Testis (tissue), 2 donors: ENCODE results near the gene PLA2G4F.

Experiments used
- POLR2A ChIP-seq: fragments of 450-650 bp; IDR thresholded peaks from one replicate; pipeline ENCODE4 v1.6.1; 2017; ENCODE audit warnings: antibody characterized with exemption, mild to moderate bottlenecking, moderate library complexity
- TF ChIP-seq, protein P1 (sequence below), 3 experiments: fragments of 450-650 bp in 2 of 3; fragments of 200-600 bp in 1 of 3; sonication (generic) in 1 of 3; IDR thresholded peaks; one replicate each; pipeline ENCODE4 v1.5.1; 2016 to 2019; ENCODE audit warnings: antibody characterized with exemption in 3 of 3, mild to moderate bottlenecking in 2 of 3, moderate library complexity in 1 of 3

DNA sequence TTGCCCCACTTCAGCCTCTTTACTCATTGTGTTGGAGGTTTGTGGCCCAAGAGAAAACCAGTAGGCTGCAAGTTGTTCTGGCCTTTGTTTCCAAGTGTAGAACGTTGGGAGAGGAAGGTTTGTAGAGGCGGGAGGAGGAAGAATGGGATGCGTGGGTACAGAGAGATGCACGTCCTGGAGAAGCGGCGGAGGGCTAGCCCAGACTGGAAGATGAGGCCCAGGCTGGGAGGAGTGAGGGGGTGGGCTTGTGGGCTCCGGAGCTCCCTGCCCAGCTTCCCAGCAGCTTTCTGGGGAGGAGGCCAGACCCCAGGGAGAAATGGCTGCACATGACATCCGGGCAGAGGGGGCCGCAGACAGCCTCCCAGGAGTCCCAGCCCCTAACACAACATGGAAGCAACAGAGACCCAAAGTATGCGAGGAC lies 5.3 kb downstream of the PLA2G4F start:
- TF ChIP-seq, protein P1, sequence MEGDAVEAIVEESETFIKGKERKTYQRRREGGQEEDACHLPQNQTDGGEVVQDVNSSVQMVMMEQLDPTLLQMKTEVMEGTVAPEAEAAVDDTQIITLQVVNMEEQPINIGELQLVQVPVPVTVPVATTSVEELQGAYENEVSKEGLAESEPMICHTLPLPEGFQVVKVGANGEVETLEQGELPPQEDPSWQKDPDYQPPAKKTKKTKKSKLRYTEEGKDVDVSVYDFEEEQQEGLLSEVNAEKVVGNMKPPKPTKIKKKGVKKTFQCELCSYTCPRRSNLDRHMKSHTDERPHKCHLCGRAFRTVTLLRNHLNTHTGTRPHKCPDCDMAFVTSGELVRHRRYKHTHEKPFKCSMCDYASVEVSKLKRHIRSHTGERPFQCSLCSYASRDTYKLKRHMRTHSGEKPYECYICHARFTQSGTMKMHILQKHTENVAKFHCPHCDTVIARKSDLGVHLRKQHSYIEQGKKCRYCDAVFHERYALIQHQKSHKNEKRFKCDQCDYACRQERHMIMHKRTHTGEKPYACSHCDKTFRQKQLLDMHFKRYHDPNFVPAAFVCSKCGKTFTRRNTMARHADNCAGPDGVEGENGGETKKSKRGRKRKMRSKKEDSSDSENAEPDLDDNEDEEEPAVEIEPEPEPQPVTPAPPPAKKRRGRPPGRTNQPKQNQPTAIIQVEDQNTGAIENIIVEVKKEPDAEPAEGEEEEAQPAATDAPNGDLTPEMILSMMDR (IDR thresholded peaks at IDR 0.05), result no peak
- no peak for TF ChIP-seq POLR2A
